ENCODE measurements around the gene PTPN3. TPM values are rescaled to one million over a fixed set of nuclear protein-coding genes. Genes with fewer than 3 reads are reported as not detected.

The PTPN3 gene
- total RNA-seq, 1 experiment from 2014 or later = 20.8 TPM

- no peaks in the 10 kb centered on the region for H4K20me1 ChIP-seq (ENCODE audit: insufficient read depth)
- H3K9ac ChIP-seq (ENCODE audit: low read length) = peak overlapping the region; percentile 10; the same call in 1 of the 2 replicates
- H2AFZ ChIP-seq (ENCODE audit: low read depth, low read length, poor library complexity, severe bottlenecking) = peak overlapping the region; percentile 88
- peak; percentile 26; the same call in 1 of the 2 replicates for TF ChIP-seq POLR2AphosphoS5 (IDR thresholded peaks at IDR 0.05; ENCODE audit: low read depth, low read length)
- no peak for TF ChIP-seq ZNF274 (IDR thresholded peaks at IDR 0.05; ENCODE audit: low read depth, low read length)
- TF ChIP-seq YY1 (IDR thresholded peaks at IDR 0.05; ENCODE audit: extremely low read depth, insufficient replicate concordance, low read depth, low read length) = no peak
- H3K36me3 ChIP-seq (ENCODE audit: control insufficient read depth in 1 of 2, insufficient read depth in 2 of 2, low read length in 2 of 2) = no peaks in the 10 kb centered on the region
- no peak overlapping the region for H3K4me3 ChIP-seq (replicated peaks in 1 of 2; ENCODE audit: low read depth in 1 of 2, low read length in 2 of 2)
- H3K4me2 ChIP-seq (ENCODE audit: low read length) = peak overlapping the region; percentile 47
- BruUV-seq (replicated peaks) = no TSS peak
- CTCF ChIA-PET = no interaction called here
- no peak overlapping the region for H3K27ac ChIP-seq (ENCODE audit: low read depth, low read length)
- DNase-seq (ENCODE audit: low read depth, low spot score) (no peak), ATAC-seq (peak; percentile 82)
- POLR2A ChIA-PET = interaction anchor here (0.8 kb wide), 1 partner anchor 151 kb away, joined by 3 read pairs; no protein-coding TSS in a partner anchor
- H3K27me3 ChIP-seq (ENCODE audit: insufficient read depth, low read length) = no peaks in the 10 kb centered on the region
- no peaks in the 10 kb centered on the region for H3K9me2 ChIP-seq (ENCODE audit: insufficient read depth)
- H3K79me2 ChIP-seq (ENCODE audit: insufficient read depth, low read length) = no peaks in the 10 kb centered on the region
- RAD21 ChIA-PET (ENCODE audit: low non-redundant PET in 1 of 2, low total read pairs in 2 of 2, uncharacterized antibody in 2 of 2, unreplicated experiment in 2 of 2) = interaction anchor here (0.7 kb wide), 2 partner anchors 11 to 146 kb away, joined by 3 to 6 read pairs; no protein-coding TSS in a partner anchor
- no peaks in the 10 kb centered on the region for H3K9me3 ChIP-seq (ENCODE audit: control insufficient read depth in 1 of 2, insufficient read depth in 1 of 2, low read depth in 1 of 2, low read length in 2 of 2)
- intact Hi-C loops (cut with micrococcal nuclease) = loop anchor here (10.0 kb wide), 1 partner anchor 474 kb away; the partner anchor contains the start of gene ACTL7B
- H3K4me1 ChIP-seq (ENCODE audit: control insufficient read depth in 1 of 2, insufficient read depth in 2 of 2, low read length in 2 of 2) = peaks cover 8 to 23% of the 10 kb centered on the region in 2 experiments
Observed at GRCh38 chr9:109328978-109329637, 169.0 kb downstream of the PTPN3 start.

Small RNAs within 50 kb of the gene (microRNA-seq; reads per million reads assigned to microRNA genes)
- gene MIR3927 (ENCODE audit: borderline number of aligned reads) = 2.8 reads per million

Other genes starting within 250 kb of the PTPN3 start
- gene EPB41L4B, start 177.2 kb downstream of the PTPN3 start, total RNA-seq (2021; ENCODE audit: unreplicated experiment) = 8.1 TPM

Data from HCT116 (cell line).